AML-193 (cell line): ENCODE data around the gene BRICD5.

Source experiments
- DNase-seq, 2 experiments: peaks; one replicate each; lab custom pipeline; 2025; lab: John Stamatoyannopoulos, UW

Gene BRICD5

DNA sequence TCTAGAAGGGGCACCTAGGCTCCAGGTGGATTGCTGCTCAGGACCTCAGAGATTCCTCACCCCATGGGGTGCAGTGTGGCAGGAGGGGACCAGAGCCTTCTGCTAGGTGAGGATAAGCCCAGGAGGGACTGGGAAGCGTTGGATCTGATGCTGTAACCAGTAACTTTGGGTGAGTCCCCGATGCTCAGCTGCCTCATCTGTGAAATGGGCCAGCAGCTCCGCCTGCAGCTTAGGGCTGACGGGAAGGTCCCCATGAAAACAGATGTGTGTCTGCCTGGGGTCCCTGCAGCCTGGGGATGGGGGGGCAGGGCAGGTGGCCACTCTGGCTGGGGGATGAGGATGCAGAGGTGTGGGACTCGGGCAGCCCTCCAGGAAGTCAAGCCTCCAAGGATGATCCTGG, 11.6 kb downstream of the BRICD5 start:
- DNase-seq = no peak

DNA sequence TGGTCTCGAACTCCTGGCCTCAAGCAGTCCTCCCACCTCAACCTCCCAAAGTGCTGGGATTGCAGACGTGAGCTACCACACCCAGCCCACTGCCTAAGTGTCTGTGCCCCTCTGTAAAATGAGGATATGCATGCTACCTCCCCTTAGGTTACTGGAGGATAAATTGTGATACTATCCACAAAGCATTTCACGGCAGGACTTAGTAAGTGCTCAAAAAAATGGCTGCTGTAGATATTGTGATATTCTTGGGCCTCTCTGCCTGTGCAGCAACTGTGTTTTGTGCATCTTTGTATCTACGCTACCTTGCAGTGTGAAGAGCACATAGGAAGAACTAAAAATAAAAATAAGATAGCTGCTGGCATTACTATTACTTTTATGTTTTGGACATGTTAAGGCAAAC, 12.4 kb downstream of the BRICD5 start:
- no peak for DNase-seq

DNA sequence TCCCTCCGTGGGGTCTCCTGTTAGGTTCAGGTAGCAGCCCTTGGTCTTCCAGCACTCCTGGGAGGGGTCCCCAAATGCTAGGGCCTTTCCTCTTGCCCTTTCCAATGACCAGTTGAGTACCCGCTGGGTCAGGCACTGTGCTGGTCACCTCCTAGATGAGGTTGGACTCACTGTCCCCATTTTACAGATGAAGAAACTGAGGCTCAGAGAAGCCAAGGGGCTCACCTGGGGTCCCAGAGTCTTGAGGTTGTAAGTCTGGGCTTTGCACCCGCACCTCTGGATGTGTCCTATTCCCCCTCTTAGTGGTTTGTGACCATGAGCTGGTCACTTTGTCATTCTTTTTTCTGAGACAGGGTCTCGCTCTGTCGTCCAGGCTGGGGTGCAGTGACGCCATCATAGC, 12.9 kb downstream of the BRICD5 start:
- no peak for DNase-seq

DNA sequence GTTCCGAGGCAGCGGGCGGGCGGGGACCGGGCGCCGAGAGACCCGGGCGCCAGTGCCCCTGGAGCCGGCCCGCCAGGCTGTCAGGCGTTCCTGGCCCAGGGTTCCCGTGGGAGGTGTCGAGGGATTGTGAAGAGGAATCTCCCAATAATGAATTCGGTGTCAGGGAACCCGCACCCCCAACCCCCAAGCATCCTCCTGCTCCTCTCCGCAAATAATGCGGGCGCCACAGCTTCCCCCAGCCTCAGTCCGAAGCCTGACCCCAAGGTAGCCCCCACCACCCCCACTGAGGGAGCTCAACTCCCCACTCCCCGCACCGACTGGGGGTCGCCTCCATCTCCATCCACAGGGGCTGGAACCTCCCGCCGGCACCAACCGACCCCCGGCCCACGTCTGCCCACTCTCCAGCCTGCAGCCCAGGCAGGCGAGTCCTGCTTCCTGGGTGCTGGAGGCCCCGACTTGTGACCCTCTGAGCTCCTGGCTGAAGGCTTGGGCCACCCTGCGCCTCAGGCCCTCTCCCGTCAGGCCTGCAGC, 13.6 kb downstream of the BRICD5 start:
- DNase-seq = no peak

DNA sequence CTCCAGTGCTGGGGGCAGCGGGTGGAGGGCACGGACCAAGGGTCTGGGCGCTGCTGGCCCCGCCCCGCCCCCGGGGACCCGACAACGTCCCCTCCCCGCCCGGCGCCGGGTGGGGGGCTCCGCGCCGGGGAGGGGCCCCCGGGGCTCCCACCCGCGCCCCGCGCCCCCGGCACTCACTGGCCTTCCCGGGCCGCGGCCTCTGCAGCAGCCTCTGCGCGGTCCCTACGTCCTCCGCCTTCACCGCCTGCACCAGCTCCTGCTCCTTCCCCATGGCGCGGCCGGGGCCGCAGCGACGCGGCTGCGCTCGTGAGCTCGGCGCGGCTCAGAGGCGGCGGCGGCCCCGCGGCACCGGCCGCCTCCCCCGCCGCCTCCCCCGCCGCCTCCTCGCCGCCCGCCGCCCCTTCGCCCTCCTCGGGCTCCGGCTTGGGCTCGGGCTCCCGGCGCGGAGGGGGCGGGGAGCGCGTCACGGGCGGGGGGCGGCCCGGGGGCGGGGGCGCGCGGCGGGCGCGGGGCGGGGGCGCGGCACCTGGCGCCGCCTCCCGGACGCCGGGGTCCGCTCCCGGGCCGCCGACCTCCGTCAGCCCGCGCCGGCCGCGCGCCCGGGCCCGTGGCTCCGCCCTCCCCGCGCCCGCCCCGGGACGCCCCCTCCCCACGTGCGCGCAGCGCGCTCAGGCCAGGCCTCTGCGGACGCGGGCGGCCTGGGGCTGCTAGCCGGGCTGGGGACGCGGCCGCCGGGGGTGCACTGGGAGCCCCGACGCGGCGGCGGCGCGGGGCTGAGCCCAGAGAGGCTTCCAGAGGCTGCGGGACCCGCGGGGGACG, 14.3 kb downstream of the BRICD5 start, which contains the start of gene CASKIN1:
CASKIN1 (minus strand) TSS at position 444 of the 819 bp plus-strand sequence; CDS start at position 271, 173 bp downstream.
- DNase-seq = no peak

DNA sequence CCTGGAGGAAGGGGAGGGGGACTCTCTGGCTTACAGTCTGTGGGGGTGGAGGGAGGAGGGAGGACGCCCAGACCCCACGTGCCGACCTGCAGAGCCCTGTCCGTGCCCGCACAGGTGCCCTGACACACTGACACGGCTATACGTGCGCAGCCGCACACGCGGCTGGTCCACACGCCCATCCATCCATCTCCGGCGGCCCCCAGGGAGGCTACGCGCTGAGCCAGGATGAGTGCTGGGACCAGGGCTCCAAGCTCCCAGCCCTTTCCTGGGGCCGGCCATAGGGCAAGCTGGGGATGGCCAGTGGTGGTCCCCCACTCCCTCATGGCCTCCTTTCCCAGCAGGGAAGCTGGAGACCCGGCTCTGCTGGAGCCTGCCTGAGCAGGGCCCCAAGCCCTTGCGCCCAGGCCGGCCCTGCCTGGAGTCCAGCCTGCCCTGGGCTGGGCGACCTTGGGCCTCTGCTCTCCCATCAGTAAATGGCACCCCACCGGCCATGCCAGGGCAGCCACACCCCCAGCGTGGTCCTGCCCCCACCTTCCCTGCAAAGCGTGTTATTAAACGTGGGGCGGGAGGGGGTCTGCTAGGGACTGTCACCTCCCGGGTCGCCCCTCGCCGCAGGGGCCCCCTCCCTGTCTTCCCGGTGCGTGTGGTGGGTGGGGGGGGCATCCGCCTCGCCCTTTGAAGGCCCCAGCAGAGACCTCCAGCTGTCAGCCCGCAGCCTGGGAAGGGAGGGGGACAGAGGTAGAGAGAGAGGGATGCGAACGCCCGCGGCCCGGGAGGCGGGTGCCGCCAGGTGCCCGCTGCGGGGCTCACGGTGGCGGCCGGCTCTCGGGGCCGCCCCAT, 15.1 kb downstream of the BRICD5 start:
- DNase-seq = no peak

DNA sequence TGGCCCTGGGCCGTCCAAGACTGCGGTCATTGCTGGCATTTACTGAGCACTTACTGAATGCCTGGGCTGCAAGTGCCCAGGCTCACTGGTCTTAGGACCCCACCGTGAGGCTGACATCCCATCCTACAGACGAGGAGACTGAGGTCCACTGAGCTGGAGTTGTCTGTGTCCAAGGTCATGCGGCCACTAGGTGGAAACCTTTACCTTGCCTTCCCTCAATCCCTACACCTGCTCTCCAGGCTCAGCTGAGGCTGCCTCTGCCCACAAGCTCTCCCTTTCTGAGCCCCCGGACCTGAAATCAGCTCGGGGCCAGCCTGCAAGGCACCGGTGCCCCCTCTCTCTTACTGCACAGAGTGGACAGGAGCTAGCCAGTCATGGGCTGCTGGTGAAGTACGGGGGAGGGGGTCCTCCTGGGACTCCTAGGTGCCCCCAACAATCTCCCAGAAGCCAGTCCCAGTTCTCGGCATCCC, 15.8 kb downstream of the BRICD5 start:
- DNase-seq = peak; percentile 39 to 43

DNA sequence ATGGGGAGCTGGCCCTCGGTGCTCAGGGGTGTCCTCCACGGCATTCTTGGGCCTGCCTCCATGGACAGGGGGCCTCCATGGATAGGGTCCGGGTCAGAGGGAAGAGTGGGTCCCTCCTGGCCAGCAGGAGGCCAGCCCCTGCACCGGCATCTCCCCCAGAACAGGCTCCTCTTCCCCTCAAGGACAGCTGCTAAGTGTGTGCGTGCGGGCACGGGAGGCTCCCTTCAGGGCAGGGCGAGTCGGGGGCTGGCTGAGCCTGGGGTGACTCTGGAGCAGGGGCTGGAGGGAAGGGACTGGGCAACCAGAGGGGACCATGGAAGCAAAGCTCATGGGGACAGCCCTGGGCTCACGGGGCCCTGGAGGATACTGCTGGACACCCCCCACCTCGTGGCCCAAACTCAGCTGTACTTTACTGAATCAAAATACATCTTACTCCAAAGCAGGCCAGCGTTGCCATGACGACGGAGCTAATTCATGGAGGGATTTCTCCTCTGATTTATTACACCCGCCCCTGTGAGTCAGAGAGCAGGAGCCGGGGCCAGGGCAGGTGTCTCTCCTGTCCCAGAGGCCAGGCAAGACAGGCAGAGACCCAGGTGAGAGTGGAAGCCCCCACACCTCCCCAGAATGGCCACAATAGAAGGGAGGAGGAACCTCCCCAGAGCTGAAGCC, 16.4 kb downstream of the BRICD5 start:
- no peak for DNase-seq

DNA sequence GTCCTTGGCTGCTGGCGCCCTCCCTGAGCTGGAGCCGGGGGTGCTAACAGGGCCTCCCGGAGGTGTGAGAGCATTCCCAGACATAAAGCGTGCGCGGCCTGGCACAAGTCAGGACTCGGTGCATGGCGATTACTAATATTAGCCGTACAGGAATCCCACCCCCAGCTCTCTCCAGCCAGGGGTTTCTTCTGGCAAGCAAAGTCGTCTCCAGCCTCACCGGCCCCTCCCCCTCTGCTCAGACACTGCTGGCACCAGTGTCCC, 19.3 kb downstream of the BRICD5 start:
- DNase-seq = no peak

DNA sequence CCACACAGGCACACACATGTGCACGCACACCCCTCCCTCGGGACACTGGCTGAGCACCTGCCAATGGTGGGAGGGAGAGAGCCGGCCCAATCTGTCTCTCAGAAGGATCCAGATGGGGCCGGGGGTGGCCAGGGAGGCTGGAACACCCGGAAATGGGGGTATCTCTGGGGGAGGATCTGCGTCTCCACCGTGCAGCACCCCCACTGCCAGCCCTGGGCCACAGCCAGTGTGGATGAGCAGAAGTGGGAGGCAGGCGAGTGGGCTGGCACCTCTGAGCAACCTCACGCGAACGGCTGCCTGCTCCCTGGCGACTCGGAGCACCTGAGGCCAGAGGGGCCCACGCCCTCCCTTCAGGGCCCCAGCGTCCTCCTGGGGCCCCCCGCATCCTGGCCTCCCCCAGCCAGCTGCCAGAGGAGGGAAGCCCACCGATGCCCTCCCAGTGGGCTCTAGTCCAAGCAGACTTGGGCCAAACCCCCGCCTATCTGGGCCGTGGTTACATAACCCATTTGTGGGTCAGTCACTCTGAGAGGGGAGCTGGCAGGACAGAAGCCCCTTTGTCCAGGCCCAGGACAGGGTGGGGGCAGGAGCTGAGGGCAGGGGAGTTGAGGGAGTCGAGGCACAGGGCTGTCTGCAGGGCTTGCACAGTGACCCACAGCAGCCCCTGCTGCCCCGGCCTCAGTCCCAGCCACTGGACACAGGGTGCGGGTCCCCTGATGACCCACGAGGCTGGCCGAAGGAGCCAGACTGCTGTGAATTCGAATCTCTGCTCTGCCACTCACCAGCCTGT, 19.8 kb downstream of the BRICD5 start:
- no peak for DNase-seq

DNA sequence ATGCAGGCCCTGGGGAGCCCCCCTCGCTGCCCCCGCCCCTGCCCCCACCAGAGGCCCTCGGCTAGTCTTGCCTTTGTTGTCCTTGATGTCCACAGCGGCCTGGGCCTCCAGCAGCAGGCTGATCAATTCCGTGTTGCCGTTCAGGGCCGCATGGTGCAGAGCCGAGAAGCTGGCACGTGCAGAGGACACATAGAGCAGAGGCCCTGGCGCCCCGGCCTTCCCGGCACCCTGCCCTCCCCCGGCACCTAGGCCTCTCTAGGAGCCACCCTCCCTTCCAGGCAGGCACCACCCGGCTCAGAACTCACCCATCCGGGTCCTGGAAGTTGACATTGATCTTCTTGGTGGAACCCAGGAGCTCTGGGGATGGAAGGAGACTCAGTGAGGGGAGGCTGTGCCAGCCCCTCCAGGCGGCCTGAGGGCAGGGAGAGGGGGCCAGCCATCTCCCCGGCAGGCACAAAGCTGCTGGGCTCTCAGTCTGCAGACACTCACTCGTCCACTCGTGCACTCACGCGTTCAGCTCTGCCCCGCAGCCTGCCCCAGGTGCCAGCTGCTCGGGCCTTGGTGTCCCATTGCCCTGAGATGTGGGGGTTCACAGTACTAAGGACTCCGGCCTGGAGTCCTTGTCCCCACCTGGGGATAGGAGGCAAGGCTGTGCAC, 20.5 kb downstream of the BRICD5 start:
- no peak for DNase-seq

DNA sequence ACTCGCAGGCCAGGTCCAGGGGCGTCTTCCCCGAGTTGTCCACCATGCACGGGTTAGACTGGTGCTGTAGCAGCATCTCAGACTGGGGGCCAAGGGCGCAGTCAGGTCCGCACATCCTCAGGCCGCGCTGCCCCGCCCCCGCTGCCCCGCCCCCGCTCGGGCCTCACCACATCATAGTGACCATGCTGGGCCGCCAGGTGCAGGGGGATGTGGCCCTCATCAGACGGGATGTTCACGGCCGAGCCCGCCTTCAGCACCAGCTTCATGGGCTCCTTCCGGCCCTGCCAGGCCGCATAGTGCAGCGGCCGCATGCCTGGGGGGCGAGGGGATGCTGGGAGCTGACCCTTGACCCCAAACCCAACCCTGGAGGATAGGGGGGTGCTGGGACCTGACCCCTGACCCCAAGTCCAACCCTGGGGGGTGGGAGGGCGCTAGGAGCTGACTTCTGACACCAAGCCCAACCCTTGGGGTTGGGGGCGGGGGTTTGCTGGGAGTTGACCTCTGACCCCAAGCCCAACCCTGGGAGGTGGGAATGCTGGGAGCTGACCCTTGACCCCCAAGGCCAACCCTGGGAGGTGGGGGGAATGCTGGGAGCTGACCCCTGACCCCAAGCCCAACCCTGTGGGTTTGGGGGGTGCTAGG, 21.3 kb downstream of the BRICD5 start:
- no peak for DNase-seq

DNA sequence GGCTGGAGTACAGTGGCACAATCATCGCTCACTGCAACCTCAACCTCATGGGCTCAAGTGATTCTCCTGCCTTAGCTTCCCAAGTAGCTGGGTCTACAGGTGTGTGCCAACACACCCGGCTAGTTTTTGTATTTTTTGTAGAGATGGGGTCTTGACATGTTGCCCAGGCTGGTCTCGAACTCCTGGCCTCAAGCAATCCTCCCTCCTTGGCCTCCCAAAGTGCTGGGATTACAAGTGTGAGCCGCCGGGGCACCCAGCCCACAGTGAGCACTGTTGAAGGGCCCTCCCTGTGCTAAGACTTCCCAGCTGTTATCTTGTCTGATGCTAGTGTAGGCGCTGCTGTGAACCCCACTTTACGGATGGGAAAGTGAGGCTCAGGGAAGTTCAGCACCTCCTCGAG, 22.3 kb downstream of the BRICD5 start:
- DNase-seq = no peak

DNA sequence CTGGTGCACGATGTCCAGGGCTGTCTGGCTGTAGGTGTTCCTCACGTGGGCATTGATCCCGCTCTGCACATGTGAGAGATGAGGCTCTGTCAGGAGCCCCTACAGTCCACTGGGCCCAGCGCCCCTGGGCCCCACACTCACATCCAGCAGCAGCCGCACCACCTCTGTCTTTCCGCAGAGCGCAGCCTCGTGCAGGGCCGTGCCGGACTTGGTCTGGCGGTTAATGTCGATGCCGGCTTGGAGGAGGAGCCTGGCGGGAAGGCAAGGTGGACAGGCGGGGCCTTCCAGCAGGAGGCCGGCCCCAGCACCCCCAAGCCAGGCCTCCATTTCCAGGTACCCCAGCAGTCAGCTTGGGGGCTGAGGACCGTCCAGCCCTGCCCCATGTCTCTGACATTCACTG, 23.5 kb downstream of the BRICD5 start:
- DNase-seq = no peak

DNA sequence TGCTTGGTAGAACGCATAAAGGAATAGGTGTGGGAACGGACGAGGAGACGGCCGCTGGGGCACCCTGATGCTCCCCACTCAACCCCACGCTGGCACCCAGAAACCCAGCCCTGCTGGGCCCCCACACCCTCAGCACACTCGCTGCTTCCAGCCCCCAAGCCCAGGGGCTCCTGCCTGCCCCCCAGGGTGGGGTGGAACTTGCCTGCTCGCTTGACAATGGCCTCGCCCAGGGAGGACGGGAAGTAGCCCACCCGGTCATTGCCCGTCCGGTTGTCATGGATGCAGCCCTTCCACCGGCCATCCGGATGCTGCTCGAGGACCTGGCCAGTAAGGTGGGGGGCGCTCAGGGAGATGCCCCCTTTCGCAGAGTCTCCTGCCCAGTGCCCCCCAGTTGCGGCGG, 24.2 kb downstream of the BRICD5 start:
- no peak for DNase-seq

DNA sequence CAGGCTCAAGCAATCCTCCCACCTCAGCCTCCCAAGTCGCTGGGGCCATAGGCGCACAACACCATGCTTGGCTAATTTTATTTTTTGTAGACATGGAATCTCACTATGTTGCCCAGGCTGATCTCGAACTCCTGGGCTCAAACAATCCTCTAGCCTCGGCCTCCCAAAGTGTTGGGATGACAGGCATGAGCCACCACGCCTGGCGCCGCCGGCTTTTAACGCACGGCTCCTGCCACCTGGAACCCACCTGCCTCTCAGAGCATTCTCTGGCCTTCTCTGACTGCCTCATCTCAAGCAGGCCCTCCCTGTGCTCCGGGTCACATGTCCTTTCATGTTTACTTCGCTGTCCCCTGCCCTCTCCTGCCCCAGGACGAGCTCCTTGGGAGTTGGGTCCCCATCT, 24.6 kb downstream of the BRICD5 start:
- no peak for DNase-seq

DNA sequence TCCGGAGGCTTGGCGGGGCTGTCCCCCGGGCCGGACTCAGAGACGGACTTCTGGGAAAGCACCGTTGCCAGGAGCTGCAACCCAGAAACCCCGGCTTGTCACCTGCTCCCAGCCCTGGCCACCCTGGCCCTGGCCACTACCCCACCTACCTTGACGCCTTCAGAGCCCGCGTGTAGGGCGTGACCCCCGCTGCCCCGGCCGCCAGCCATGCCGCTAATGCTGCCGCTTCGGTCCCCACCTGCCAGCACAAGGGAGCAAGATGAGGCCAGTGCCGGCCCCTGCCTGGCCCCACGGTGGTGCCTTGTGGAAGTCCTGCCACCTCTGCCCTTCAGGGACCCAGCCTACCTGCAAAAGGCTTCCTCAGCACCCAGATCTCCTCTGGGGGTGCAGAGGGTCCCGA, 25.7 kb downstream of the BRICD5 start:
- no peak for DNase-seq

DNA sequence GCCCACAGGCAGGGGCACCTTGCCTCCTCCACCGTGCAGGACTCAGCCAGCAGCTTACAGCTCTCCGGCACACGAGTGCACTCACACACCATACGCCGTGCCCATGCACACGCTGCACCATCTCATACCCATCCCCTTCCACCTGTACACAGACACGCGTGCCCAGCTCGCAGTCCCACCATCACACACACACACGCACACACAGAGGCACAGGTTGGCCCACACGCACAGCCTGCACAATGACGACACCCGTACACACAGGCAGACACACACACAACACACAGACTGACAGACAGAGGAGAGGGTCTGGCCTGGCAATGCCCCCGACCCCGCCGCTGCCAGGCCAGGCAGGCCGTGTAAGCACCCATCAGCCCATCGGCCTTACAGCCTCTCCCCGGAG, 26.3 kb downstream of the BRICD5 start:
- no peak for DNase-seq

DNA sequence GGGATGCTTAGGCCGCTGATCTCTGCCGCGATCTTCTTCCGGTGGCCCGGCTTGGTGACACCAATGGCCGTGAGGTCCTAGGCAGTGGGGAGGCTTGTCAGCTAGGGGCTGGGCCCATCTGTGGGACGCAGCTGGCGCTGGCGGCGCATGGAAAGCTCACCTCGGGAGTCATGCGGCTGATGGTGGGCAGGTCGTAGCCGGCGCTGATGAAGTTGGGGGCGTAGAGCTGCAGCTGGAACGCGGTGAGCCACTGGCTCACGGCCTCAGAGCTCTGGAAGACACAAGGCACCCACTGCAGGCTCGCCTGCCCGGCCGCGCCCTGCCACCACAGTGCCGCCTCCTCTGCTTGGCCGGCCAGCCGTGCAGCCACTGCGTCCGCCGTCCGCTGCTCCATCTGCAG, 27.0 kb downstream of the BRICD5 start:
- DNase-seq = no peak

DNA sequence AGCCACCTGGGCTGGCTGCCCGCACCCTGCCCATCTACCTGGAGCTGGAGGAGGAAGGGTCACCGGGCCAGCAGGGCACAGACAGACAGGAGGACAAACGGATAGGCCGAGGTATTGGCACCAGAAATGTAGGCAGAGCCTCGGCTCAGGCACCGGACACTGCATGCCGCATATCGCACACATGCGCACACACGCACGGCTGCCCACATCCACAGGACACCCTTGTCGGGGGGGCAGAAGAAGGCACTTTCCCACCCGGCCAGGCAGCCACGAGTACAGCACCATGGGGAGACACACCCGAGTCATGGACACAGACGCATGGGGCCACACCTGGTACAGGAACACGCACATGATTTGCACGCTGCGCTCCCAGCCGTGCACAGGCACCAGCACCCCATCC, 28.7 kb downstream of the BRICD5 start:
- DNase-seq = no peak
